Measurements from ENCODE around the gene VLDLR.

VLDLR gene

GRCh38 chr9:2595973-2596372, 25.6 kb upstream of the VLDLR start:
- in situ Hi-C loops (cut with MboI; ENCODE audit: low sequenced_read_pairs, unreplicated experiment), result no loop called here
- no peak for DNase-seq (ENCODE audit: low spot score)
- TF ChIP-seq CTCF (IDR thresholded peaks at IDR 0.05; ENCODE audit: borderline replicate concordance, control extremely low read depth, extremely low read depth, insufficient read depth, missing control alignments), result no peak

- TF ChIP-seq CTCF (IDR thresholded peaks at IDR 0.05; ENCODE audit: borderline replicate concordance, control extremely low read depth, extremely low read depth, insufficient read depth, missing control alignments), result no peak
- no peak for DNase-seq (ENCODE audit: low spot score)
- in situ Hi-C loops (cut with MboI; ENCODE audit: low sequenced_read_pairs, unreplicated experiment), result no loop called here
Observed at GRCh38 chr9:2597483-2597882, 24.1 kb upstream of the VLDLR start.

- DNase-seq (ENCODE audit: low spot score), result no peak
- in situ Hi-C loops (cut with MboI; ENCODE audit: low sequenced_read_pairs, unreplicated experiment), result no loop called here
- no peak for TF ChIP-seq CTCF (IDR thresholded peaks at IDR 0.05; ENCODE audit: borderline replicate concordance, control extremely low read depth, extremely low read depth, insufficient read depth, missing control alignments)
Observed at GRCh38 chr9:2599896-2600295, 21.7 kb upstream of the VLDLR start.

GRCh38 chr9:2600307-2600706, 21.3 kb upstream of the VLDLR start:
- in situ Hi-C loops (cut with MboI; ENCODE audit: low sequenced_read_pairs, unreplicated experiment), result no loop called here
- no peak for DNase-seq (ENCODE audit: low spot score)

GRCh38 chr9:2601785-2602378, 19.7 kb upstream of the VLDLR start:
- no peak for TF ChIP-seq CTCF (IDR thresholded peaks at IDR 0.05; ENCODE audit: borderline replicate concordance, control extremely low read depth, extremely low read depth, insufficient read depth, missing control alignments)
- no peak for DNase-seq (ENCODE audit: low spot score)
- in situ Hi-C loops (cut with MboI; ENCODE audit: low sequenced_read_pairs, unreplicated experiment), result no loop called here

More at GRCh38 chr9:2600307-2600706, 21.3 kb upstream of the VLDLR start:
- TF ChIP-seq CTCF (IDR thresholded peaks at IDR 0.05; ENCODE audit: borderline replicate concordance, control extremely low read depth, extremely low read depth, insufficient read depth, missing control alignments), result no peak

GRCh38 chr9:2602704-2603116, 18.9 kb upstream of the VLDLR start:
- no peak for TF ChIP-seq CTCF (IDR thresholded peaks at IDR 0.05; ENCODE audit: borderline replicate concordance, control extremely low read depth, extremely low read depth, insufficient read depth, missing control alignments)
- DNase-seq (ENCODE audit: low spot score), result no peak
- in situ Hi-C loops (cut with MboI; ENCODE audit: low sequenced_read_pairs, unreplicated experiment), result no loop called here

All from GM13976 (cell line).